Smooth muscle cell (in vitro differentiated cells): ENCODE data around the gene HNRNPA3. TPM values are rescaled to one million over a fixed set of nuclear protein-coding genes. Genes with fewer than 3 reads are reported as not detected.

Experiments
- DNase-seq: peaks from one replicate; lab custom pipeline; 2025; ENCODE audit not compliant: unreplicated experiment; lab: John Stamatoyannopoulos, UW
- H2AFZ ChIP-seq: fragments of 200-600 bp; sonication (generic); 2 replicates; pipeline ENCODE4 v1.6.0; 2016; ENCODE audit warnings: antibody characterized with exemption, low read depth, mild to moderate bottlenecking
- H3F3A ChIP-seq: fragments of 200-600 bp; sonication (generic); 2 replicates; pipeline ENCODE4 v1.6.0; 2017; ENCODE audit warnings: antibody characterized with exemption, low read depth
- H3K27ac ChIP-seq: fragments of 200-600 bp; sonication (generic); 2 replicates; pipeline ENCODE4 v1.5.1; 2016; ENCODE audit warnings: low read depth, mild to moderate bottlenecking
- H3K27me3 ChIP-seq: fragments of 200-600 bp; sonication (generic); 2 replicates; pipeline ENCODE4 v1.6.1; 2016; ENCODE audit warnings: low read depth, mild to moderate bottlenecking
- H3K36me3 ChIP-seq: fragments of 200-600 bp; sonication (generic); 2 replicates; pipeline ENCODE4 v1.5.1; 2016; ENCODE audit warnings: low read depth
- H3K4me1 ChIP-seq: fragments of 200-600 bp; sonication (generic); 2 replicates; pipeline ENCODE4 v1.5.1; 2016; ENCODE audit warnings: low read depth
- H3K4me2 ChIP-seq: fragments of 200-600 bp; sonication (generic); 2 replicates; pipeline ENCODE4 v1.6.0; 2016; ENCODE audit warnings: mild to moderate bottlenecking
- H3K4me3 ChIP-seq: fragments of 200-600 bp; sonication (generic); 2 replicates; pipeline ENCODE4 v1.5.1; 2016; ENCODE audit warnings: mild to moderate bottlenecking
- H3K79me2 ChIP-seq: fragments of 200-600 bp; sonication (generic); 2 replicates; pipeline ENCODE4 v1.6.0; 2016; ENCODE audit warnings: low read depth, mild to moderate bottlenecking
- H3K9ac ChIP-seq: fragments of 200-600 bp; sonication (generic); 2 replicates; pipeline ENCODE4 v1.6.0; 2016; ENCODE audit warnings: low read depth
- H3K9me3 ChIP-seq: fragments of 200-600 bp; sonication (generic); replicated peaks from 2 replicates; pipeline ENCODE4 v1.5.1; 2016; ENCODE audit warnings: low read depth
- H4K20me1 ChIP-seq: fragments of 200-600 bp; sonication (generic); 2 replicates; pipeline ENCODE4 v1.6.0; 2016; ENCODE audit warnings: low read depth
- WGBS: methylation state at CpG from one replicate; pipeline ENCODE4 v1.1.7; 2016; ENCODE audit warnings: low lambda C conversion rate; 5-methylcytosine and 5-hydroxymethylcytosine counted together
- polyA plus RNA-seq: library from polyadenylated mRNA; unstranded; fragments of >200 nt; fragmentation: Nextera tagmentation; extraction: Ambion mirVana; gene quantifications from 2 replicates; pipeline ENCODE4 v1.2.1, GENCODE V29; 2016
- total RNA-seq: library from RNA; depleted of rRNA; stranded (reverse); fragments of >200 nt; gene quantifications from 2 replicates; pipeline ENCODE4 v1.2.3, GENCODE V29; 2014
- TF ChIP-seq, protein P1 (sequence below): fragments of 200-600 bp; sonication (generic); IDR thresholded peaks from 2 replicates; pipeline ENCODE4 v1.5.1; 2017; ENCODE audit warnings: borderline replicate concordance, mild to moderate bottlenecking, antibody characterized with exemption; ENCODE audit not compliant: insufficient read depth, poor library complexity, severe bottlenecking

Gene HNRNPA3
- total and polyA plus RNA-seq, 2 experiments from 2014 or later: 40.3 to 55.8 TPM

- 25% methylated on average over 8 of the region's 8 CpGs for WGBS
Observed at GRCh38 chr2:177165061-177165583, 47.5 kb upstream of the HNRNPA3 start.

DNA sequence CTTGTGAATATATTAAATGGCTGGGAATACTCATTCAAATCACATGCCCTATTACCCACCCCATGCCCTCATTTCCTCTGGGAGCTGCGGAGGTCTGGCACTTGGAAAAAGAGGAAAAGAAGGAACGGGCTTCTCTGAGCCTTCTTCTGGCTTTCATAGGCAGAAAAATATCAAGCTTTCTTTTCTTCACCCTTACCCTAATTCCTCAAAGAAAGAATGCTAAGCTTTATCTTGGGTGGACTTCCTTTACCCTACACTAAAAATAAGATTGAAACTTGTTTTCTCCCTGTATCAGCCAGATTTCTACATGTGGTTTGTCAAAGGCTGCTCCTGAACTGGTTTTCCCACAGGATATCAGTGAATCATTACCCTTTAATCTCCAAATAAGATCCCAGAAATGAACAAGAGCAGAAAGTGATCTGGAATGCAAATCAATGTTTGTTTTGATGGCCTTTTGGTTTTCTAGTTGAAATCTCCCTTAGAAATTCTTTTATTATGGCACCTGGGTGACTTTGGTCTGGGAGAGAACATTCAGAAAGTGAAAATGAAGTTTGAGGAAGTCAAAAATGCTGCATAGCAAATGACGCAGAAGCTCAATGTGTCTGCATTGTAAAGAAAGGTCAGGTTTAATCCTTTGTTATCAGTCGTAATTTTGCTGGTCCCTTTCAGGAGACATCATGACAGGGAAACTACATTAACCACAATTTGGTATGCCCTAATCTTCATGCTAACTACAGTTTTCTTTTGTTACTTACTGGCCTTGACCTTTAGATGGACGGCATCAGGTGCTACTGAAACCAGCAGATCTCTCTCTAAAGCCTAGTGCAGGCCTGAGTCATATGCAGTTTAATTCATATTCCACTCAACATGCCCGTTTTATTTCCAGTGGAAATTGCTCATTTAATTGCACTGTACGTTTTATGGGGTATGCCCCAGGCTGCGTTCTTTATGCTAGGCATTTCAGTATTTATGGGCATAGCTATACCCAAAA lies 46.6 kb upstream of the HNRNPA3 start:
- no peaks in the 10 kb centered on the region for H3K79me2 ChIP-seq
- no peaks in the 10 kb centered on the region for H4K20me1 ChIP-seq
- 14% methylated on average over 8 of the region's 8 CpGs for WGBS
- H3K36me3 ChIP-seq: no peaks in the 10 kb centered on the region
- peak overlapping the region; percentile 94 for H2AFZ ChIP-seq
- TF ChIP-seq, protein P1, sequence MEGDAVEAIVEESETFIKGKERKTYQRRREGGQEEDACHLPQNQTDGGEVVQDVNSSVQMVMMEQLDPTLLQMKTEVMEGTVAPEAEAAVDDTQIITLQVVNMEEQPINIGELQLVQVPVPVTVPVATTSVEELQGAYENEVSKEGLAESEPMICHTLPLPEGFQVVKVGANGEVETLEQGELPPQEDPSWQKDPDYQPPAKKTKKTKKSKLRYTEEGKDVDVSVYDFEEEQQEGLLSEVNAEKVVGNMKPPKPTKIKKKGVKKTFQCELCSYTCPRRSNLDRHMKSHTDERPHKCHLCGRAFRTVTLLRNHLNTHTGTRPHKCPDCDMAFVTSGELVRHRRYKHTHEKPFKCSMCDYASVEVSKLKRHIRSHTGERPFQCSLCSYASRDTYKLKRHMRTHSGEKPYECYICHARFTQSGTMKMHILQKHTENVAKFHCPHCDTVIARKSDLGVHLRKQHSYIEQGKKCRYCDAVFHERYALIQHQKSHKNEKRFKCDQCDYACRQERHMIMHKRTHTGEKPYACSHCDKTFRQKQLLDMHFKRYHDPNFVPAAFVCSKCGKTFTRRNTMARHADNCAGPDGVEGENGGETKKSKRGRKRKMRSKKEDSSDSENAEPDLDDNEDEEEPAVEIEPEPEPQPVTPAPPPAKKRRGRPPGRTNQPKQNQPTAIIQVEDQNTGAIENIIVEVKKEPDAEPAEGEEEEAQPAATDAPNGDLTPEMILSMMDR: no peak
- peak overlapping the region; percentile 60 for H3K4me3 ChIP-seq
- H3K4me2 ChIP-seq: peak overlapping the region; percentile 87
- H3F3A ChIP-seq: peaks cover 25% of the 10 kb centered on the region
- H3K27ac ChIP-seq: peak overlapping the region; percentile 87
- no peaks in the 10 kb centered on the region for H3K27me3 ChIP-seq
- no peak for DNase-seq
- no peaks in the 10 kb centered on the region for H3K9me3 ChIP-seq
- peaks cover 20% of the 10 kb centered on the region for H3K4me1 ChIP-seq
- H3K9ac ChIP-seq: peak overlapping the region; percentile 66

More at GRCh38 chr2:177165061-177165583, 47.5 kb upstream of the HNRNPA3 start:
- Histone ChIP-seq H3K27me3 (no peaks in the 10 kb centered on the region), H2AFZ (peak overlapping the region; percentile 94), H3K4me2 (peak overlapping the region; percentile 87), H3K9ac (peak overlapping the region; percentile 66), H3K36me3 (no peaks in the 10 kb centered on the region), H3K4me3 (peak overlapping the region; percentile 60), H4K20me1 (no peaks in the 10 kb centered on the region), H3K79me2 (no peaks in the 10 kb centered on the region), H3K4me1 (peaks cover 15% of the 10 kb centered on the region), H3F3A (peaks cover 25% of the 10 kb centered on the region), H3K9me3 (no peaks in the 10 kb centered on the region), H3K27ac (peak overlapping the region; percentile 87)
- DNase-seq: no peak
- TF ChIP-seq, protein P1: no peak

DNA sequence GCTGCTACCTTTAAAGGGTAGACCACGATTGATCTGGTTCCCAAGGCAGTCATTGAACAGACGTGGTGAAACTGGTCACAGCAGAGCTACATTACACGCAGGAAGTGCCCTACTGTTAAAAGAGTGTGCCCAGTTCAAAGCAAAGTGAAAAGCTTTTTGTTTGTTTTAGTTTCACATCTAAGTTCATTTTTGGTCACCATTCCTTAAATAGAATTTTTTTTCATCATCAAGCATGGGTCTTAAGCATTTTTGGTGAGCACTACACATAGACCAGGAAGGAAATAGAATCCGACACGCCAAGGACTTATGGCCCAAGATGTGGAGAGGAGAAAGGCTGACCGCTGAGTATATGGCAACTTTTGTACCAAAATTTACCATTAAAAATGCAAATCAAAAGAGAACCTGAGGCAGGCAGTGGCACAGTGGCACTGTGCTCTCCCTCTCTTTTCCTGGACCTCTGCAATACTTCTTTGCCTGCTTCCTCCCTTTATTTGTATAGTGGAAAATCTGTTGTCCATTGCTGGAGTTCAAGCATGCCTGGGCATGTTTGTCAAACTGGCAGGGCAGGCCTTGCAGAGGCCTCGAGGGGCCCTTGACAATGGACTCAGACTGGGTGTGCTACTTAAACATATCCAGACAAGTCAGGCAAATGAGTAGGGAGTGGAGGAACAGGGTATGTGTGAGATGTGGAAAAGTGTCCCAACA lies 42.6 kb upstream of the HNRNPA3 start:
- Histone ChIP-seq H3K9me3 (no peaks in the 10 kb centered on the region), H3K27me3 (no peaks in the 10 kb centered on the region), H3F3A (peaks cover 34% of the 10 kb centered on the region), H3K4me2 (peak overlapping the region; percentile 25), H3K27ac (peak overlapping the region; percentile 84), H2AFZ (peak overlapping the region; percentile 27), H3K4me3 (no peak overlapping the region), H4K20me1 (no peaks in the 10 kb centered on the region), H3K9ac (no peak overlapping the region), H3K36me3 (no peaks in the 10 kb centered on the region), H3K79me2 (no peaks in the 10 kb centered on the region), H3K4me1 (peaks cover 23% of the 10 kb centered on the region)
- TF ChIP-seq, protein P1: no peak
- no peak for DNase-seq
- WGBS: 79% methylated on average over 7 of the region's 7 CpGs
